GM10248 (cell line): ENCODE measurements around the gene PXDN.

Experiments used
- CTCF ChIA-PET: fragments of 300-600 bp; sonication (Branson Sonifier 250); formaldehyde crosslinking; extraction: SDS; loops from one replicate; lab custom pipeline; 2021; ENCODE audit warnings: antibody characterized with exemption; lab: Yijun Ruan, JAX
- POLR2A ChIA-PET: fragments of 350-650 bp; sonication (Branson Sonifier 250); formaldehyde crosslinking; extraction: SDS; loops from one replicate; lab custom pipeline; 2020; ENCODE audit warnings: antibody characterized with exemption; lab: Yijun Ruan, JAX
- DNase-seq: peaks from one replicate; pipeline ENCODE4 v3.0.0; 2012; ENCODE audit errors: extremely low spot score
- TF ChIP-seq, protein P1 (sequence below): IDR thresholded peaks from 2 replicates; pipeline ENCODE4 v1.5.1; 2012; ENCODE audit warnings: mild to moderate bottlenecking, low read depth; ENCODE audit errors: extremely low read depth, missing control alignments, control extremely low read depth

The PXDN gene

DNA sequence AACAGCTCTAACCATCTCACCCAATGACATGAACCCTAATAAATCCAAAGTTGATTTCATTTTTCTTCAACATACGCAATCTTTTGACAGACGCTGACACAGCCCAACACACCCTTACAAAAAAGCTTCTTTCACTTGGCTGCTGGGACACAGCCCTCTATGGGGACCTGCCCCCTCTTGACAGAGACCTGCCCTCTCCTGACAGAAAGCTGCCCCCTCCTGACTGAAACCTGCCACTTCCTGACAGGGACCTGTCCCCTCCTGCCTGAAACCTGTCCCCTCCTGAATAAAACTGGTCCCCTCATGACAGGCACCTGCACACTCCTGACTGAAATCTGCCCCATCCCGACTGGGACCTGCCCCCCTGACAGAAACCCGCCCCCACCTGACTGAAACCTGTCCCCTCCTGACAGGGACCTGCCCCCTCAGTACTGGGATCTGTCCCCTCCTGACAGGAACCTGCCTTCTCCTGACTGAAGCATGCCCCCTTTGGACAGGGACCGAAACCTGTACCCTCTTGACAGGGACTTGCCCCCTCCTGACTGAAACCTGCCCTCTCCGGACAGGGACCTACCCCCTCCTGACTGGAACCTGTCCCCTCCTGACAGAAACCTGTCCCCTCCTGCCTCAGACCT, 87.9 kb downstream of the PXDN start:
- ChIA-PET CTCF (no interaction called here), POLR2A (no interaction called here)
- TF ChIP-seq, protein P1, sequence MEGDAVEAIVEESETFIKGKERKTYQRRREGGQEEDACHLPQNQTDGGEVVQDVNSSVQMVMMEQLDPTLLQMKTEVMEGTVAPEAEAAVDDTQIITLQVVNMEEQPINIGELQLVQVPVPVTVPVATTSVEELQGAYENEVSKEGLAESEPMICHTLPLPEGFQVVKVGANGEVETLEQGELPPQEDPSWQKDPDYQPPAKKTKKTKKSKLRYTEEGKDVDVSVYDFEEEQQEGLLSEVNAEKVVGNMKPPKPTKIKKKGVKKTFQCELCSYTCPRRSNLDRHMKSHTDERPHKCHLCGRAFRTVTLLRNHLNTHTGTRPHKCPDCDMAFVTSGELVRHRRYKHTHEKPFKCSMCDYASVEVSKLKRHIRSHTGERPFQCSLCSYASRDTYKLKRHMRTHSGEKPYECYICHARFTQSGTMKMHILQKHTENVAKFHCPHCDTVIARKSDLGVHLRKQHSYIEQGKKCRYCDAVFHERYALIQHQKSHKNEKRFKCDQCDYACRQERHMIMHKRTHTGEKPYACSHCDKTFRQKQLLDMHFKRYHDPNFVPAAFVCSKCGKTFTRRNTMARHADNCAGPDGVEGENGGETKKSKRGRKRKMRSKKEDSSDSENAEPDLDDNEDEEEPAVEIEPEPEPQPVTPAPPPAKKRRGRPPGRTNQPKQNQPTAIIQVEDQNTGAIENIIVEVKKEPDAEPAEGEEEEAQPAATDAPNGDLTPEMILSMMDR, result no peak
- DNase-seq, result no peak

DNA sequence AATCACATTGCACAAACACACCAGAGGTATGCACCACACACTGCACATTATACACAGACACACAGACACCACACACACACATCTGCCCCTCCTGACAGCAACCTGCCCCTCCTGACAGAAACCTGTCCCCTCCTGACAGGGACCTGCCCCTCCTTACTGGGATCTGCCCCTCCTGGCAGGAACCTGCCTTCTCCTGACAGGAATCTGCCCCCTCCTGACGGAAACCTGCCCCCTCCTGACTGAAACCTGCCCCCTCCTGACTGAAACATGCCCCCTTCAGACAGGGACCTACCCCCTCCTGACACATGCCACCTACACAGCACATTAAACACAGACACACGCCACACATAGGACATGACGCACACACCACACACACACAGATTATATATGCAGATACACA, 88.9 kb downstream of the PXDN start:
- POLR2A ChIA-PET, result no interaction called here
- CTCF ChIA-PET, result no interaction called here

DNA sequence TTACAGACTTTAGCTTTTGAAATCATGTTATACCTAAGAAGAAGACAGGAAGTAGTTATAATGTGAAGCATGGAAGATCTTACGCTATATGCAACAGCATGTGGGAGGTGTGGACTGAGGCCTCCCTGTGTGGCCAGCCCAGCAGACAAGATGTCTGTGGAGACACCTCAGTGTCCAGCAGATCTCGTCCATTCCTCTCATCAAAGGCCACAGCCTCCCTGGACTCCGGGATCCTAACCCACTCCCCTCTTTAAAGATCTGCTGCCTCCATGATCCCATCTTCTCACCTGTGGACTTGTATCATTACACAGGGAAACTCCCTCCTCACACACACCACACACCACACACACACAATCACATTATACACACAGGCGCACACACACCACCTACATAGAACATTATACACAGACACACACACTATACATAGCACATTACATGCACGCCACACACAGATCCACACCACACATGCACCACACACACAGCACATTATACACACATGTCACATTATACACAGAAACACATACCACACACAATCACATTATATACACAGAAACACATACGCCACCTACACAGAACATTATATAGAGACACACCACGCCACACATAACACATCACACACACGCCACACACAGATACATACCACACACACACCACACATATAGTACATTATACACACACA, 89.5 kb downstream of the PXDN start:
- TF ChIP-seq, protein P1, result no peak
- DNase-seq, result no peak
- POLR2A ChIA-PET, result no interaction called here
- CTCF ChIA-PET, result no interaction called here

More for the DNA sequence above, 88.9 kb downstream of the PXDN start:
- DNase-seq, result no peak
- TF ChIP-seq, protein P1, result no peak

DNA sequence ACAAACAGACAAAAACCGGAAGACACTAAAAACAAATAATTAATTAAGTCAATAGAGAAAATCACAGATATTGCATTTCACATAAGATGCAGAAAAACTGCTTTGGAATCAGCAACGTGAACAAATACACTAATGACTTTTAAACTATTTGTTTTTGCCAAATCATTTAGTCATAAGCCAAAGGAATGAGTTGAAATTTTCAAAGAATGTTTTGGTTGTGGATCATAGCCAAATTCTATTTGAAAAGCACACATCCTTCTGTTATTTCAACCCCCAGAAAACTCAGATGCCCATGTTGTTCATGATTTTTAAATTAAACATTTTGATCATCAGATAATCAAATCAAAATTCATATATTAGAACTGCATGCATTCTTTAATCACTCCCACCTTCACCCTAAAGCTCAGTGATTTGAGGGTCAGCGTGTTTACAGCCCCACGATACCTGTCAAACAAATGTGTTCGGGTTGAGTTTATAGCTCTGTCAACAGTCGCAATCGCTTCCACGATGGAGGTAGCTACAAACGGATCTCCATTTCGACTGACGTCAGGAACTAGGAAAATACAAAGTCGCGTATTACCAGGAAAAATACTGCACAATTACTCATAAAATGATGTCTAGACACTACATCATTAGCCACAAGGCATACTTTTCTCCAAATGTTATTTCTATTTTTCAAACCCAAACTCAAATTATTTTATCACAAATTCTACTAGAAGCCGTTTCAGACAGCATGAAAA, 90.2 kb downstream of the PXDN start:
- CTCF ChIA-PET, result no interaction called here
- no peak for DNase-seq
- TF ChIP-seq, protein P1, result no peak
- POLR2A ChIA-PET, result no interaction called here

DNA sequence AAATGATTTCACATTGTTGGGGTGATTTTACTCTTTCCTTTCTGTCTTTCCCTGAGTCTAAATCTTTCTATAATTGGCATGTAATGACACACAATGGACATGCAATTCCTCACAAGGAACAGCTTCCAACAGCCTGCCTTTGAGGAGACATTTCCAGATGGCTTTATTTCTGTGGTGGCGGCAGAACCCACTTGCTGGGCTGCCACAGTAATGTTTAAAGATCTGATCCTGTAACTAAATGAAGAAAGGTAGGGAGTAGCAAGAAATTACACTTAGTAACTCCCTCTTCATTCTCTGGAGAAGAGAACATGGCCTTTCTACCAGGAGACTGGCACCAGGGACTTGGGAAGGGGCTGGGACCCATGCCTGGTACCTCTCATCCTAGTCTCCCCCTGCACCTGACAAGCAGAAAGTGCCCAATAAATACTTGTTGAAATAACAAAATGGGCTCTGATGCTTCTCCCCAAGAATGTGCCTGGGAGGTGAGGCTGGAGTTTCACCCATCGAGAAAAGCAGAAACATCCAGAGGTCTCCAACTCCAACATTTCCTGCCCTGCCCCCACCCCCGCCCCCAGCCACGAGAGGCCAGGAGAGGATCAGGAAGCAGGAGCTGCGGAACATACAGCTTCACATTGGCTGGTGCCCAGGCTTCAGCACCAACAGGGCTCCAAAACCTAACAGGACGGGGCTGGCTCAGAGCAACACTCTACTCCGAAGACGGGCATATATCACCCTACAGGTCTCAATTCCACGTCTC, 92.1 kb downstream of the PXDN start:
- CTCF ChIA-PET, result no interaction called here
- POLR2A ChIA-PET, result no interaction called here
- no peak for DNase-seq
- TF ChIP-seq, protein P1, result no peak

DNA sequence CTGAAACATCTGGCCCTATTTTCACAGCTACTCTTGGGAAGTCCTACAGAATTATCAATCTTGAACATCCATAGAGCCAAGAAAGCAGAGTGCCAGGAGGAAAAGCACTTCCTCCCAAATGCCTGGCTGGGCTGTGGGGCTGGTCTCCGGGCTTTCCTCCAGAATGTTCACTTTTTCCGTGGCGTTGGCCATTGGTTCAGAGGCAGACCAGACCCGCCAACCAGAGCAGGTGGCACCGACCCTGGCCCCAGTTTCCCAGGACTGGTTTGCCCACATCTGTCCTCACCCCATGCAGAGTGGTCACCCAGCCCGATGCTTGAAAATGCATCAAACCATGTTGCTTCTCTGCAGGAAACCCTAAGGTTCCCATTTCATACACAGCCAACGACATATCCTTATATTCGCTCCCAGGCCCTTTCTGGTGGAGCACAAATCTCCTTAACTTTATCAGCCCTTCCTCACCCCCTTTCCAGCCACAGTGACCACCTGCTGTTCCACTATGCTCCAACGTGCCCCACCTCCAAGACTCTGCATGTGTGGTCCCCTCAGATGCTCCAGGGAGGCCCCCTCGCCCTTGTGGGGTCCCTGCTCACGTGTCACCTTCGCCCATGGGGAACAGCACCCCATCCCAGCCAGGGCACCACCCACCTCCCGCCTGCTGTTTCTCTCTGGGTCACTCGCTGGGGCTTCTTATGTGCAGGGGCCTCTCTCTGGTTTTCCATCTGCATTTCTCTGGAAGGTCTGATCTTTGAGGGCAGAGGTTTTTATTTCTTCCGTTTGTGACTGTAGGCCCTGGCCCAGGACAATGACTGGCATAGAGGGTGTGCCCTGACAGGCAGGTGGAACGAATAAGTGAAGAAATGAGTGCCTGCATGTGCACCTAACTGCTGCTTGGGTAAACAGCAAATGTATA, 92.9 kb downstream of the PXDN start:
- POLR2A ChIA-PET, result no interaction called here
- no peak for DNase-seq

More for the DNA sequence above, 92.9 kb downstream of the PXDN start:
- TF ChIP-seq, protein P1, result no peak
- CTCF ChIA-PET, result no interaction called here
